Motor neuron (in vitro differentiated cells): ENCODE measurements around the gene CIRBP. TPM values are rescaled to one million over a fixed set of nuclear protein-coding genes. Genes with fewer than 3 reads are reported as not detected.
"Not testable (repeated sequence)": the region's sequence is repeated elsewhere in the genome, so short reads cannot be mapped to it uniquely, and the experiment has no call there.

Experiments
- ATAC-seq, 8 experiments: fragments of 200-7000 bp; cut with Tn5 transposase; replicated peaks in 6 of 8; 2 replicates each; pipeline ENCODE4 v1.8.0; 2021; ENCODE audit warnings: mild to moderate bottlenecking in 8 of 8, moderate library complexity in 8 of 8
- H3K27ac ChIP-seq, 2 donors: fragments of 250-450 bp; sonication (Bioruptor Pico); 2 replicates each; pipeline ENCODE4 v1.9.0; 2021; ENCODE audit warnings: antibody characterized with exemption in 2 of 2, mild to moderate bottlenecking in 2 of 2, moderate library complexity in 1 of 2
- H3K4me1 ChIP-seq, 2 donors: fragments of 250-450 bp; sonication (Bioruptor Pico); replicated peaks in 1 of 2; 2 replicates each; pipeline ENCODE4 v1.6.1; 2021; ENCODE audit warnings: antibody characterized with exemption in 2 of 2, mild to moderate bottlenecking in 2 of 2, moderate library complexity in 1 of 2
- H3K4me3 ChIP-seq, 5 donors: fragments of 250-450 bp; sonication (Bioruptor Pico); 2 replicates each; pipeline ENCODE4 v1.9.0; 2021; ENCODE audit warnings: antibody characterized with exemption in 5 of 5, mild to moderate bottlenecking in 5 of 5, moderate library complexity in 4 of 5
- WGBS, 10 experiments: fragments of 450-650 bp; shearing (Covaris generic); methylation state at CpG; one replicate each; pipeline ENCODE4 v1.0.0; 2022; 5-methylcytosine and 5-hydroxymethylcytosine counted together
- in situ Hi-C, 9 experiments: fragments of 400-800 bp; cut with MboI; loops; one replicate each; pipeline ENCODE4 v1.15.0; 2021; ENCODE audit warnings: low sequenced_read_pairs in 9 of 9, low pct_unique_long_range_greater_than_20kb in 2 of 9; ENCODE audit not compliant: unreplicated experiment in 9 of 9
- total RNA-seq, 8 experiments: library from RNA; unstranded; fragments of 300-600 nt; gene quantifications; 2 replicates each; pipeline versions ENCODE4 v1.2.3 to v1.2.4, GENCODE V29; 2022

CIRBP gene
- total RNA-seq, 8 experiments from 2014 or later: 354 to 1,038 (median 830) TPM

GRCh38 chr19:1241417-1242095 is 27.6 kb upstream of the CIRBP start, which contains the start of gene ATP5F1D:
ATP5F1D (plus strand) TSS chr19:1241751; CDS start chr19:1241851, 100 bp downstream.
- 0 to 17% (median 1%) methylated on average over 2 to 23 of the region's 79 CpGs; no CpG with 5 or more reads in 3 of the 10 experiments for WGBS, 10 experiments
- peak; percentile 34 to 71 (median 44) for ATAC-seq
- H3K4me3 ChIP-seq: peak within 1 kb of the TSS; percentile 73 to 97 (median 96)
- in situ Hi-C loops: no loop called here
- H3K4me1 ChIP-seq: peaks cover 32 to 59% of the 10 kb centered on the region in 2 donors
- peak within 1 kb of the TSS; percentile 58 to 65 for H3K27ac ChIP-seq

GRCh38 chr19:1243768-1244692 is 25.1 kb upstream of the CIRBP start:
- in situ Hi-C loops: no loop called here
- peak; percentile 1 to 33 (median 20) for ATAC-seq
- 0 to 100% (median 56%) methylated on average over 1 to 12 of the region's 33 CpGs; no CpG with 5 or more reads in 5 of the 10 experiments for WGBS, 10 experiments
- Histone ChIP-seq H3K27ac (peak overlapping the region; percentile 57 to 64), H3K4me3 (peak overlapping the region in 4 of 5 donors; percentile 1 to 2 (median 1)), H3K4me1 (peaks cover 27 to 57% of the 10 kb centered on the region in 2 donors)

- no peak for ATAC-seq
- H3K4me1 ChIP-seq: peaks cover 20 to 50% of the 10 kb centered on the region in 2 donors
- no CpG with 5 or more reads among the region's 31 CpGs for WGBS, 10 experiments
- in situ Hi-C loops: no loop called here
- peak overlapping the region in 4 of 5 donors; percentile 1 to 2 (median 1) for H3K4me3 ChIP-seq
- H3K27ac ChIP-seq: peak overlapping the region; percentile 57 to 64
These were observed 24.3 kb upstream of the CIRBP start for GRCh38 chr19:1244693-1245451.

GRCh38 chr19:1245494-1246264 is 23.5 kb upstream of the CIRBP start:
- WGBS, 10 experiments: 80% methylated on average over 1 of the region's 26 CpGs; no CpG with 5 or more reads in 9 of the 10 experiments
- Histone ChIP-seq H3K4me1 (peaks cover 19 to 46% of the 10 kb centered on the region in 2 donors), H3K27ac (peak overlapping the region in 1 of 2 donors; percentile 16), H3K4me3 (no peak overlapping the region)
- ATAC-seq: peak in 2 of 8 experiments; percentile 0
- in situ Hi-C loops: no loop called here

DNA sequence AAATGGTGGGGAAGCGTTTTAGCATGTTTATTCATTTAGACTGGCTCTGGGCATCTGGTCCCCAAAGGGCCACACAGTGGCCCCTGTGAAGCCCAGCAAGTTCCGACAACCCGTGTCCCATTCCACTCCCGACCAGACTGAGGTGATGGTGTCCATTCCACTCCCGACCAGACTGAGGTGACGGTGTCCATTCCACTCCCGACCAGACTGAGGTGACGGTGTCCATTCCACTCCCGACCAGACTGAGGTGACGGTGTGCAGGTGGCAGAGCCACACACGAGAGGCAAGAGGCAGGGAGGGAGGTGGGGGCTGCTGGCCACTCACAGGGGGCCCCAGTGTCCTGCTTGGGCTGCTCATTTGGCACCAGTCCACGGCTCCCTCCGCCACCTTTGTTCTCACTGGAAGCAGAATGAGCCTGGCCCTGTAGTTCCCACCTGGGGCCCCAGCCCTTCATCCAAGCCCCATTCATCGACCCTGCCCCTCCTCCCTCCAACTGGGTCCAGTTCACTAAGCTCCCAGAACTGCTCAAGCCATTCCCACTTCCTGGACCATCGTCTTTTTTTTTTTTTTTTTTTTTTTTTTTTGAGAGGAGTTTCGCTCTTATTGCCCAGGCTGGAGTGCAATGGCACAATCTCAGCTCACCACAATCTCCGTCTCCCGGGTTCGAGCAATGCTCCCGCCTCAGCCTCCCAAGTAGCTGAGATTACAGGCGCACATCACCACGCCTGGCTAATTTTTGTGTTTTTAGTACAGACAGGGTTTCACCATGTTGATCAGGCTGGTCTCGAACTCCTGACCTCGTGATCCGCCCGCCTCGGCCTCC is 22.7 kb upstream of the CIRBP start:
- H3K27ac ChIP-seq: peak overlapping the region in 1 of 2 donors; percentile 16
- in situ Hi-C loops, H3K4me3 ChIP-seq: not testable (repeated sequence)
- peaks cover 15 to 43% of the 10 kb centered on the region in 2 donors for H3K4me1 ChIP-seq
- WGBS, 10 experiments: 81 to 96% (median 94%) methylated on average over 3 to 11 of the region's 27 CpGs; no CpG with 5 or more reads in 4 of the 10 experiments
- ATAC-seq: peak in 2 of 8 experiments; percentile 0 to 2

DNA sequence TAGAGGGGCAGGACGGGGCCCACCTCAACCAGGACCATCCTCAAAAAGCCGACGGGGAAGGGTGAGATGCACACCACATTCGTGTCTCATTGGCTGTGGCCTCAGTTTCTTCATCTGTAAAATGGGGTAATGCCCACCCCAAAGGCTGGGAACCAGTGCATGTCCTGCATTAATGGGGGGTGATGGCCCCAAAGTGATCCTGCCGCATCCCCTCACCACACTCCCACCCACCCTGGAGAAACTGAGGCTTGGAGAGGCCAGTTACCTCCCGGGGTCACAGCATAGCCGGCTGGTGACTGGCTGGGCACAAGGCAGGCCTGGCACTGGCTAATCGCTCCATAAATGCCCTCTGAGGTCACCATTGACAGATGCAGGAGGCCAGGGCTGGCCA is 21.4 kb upstream of the CIRBP start:
- WGBS, 10 experiments: 100% methylated on average over 1 of the region's 8 CpGs; no CpG with 5 or more reads in 7 of the 10 experiments
- Histone ChIP-seq H3K27ac (peak overlapping the region; percentile 98), H3K4me3 (peak overlapping the region; percentile 56 to 93 (median 65)), H3K4me1 (peaks cover 21 to 39% of the 10 kb centered on the region in 2 donors)
- ATAC-seq: no peak
- in situ Hi-C loops: no loop called here

GRCh38 chr19:1248139-1248785 is 20.9 kb upstream of the CIRBP start, which contains the start of gene MIDN:
MIDN (plus strand) TSS chr19:1248583; CDS start chr19:1250297, 1,714 bp downstream.
- in situ Hi-C loops: no loop called here
- peak within 1 kb of the TSS; percentile 98 for H3K27ac ChIP-seq
- peak; percentile 1 to 31 (median 6) for ATAC-seq
- peak within 1 kb of the TSS; percentile 56 to 93 (median 65) for H3K4me3 ChIP-seq
- no CpG with 5 or more reads among the region's 60 CpGs for WGBS, 10 experiments
- H3K4me1 ChIP-seq: peaks cover 26 to 44% of the 10 kb centered on the region in 2 donors

- WGBS, 10 experiments: no CpG with 5 or more reads among the region's 74 CpGs
- Histone ChIP-seq H3K27ac (peak overlapping the region; percentile 98), H3K4me3 (peak overlapping the region; percentile 56 to 93 (median 65)), H3K4me1 (peaks cover 30 to 49% of the 10 kb centered on the region in 2 donors)
- peak; percentile 1 to 21 (median 6) for ATAC-seq
- in situ Hi-C loops: no loop called here
These were observed 20.3 kb upstream of the CIRBP start for GRCh38 chr19:1248786-1249297.

DNA sequence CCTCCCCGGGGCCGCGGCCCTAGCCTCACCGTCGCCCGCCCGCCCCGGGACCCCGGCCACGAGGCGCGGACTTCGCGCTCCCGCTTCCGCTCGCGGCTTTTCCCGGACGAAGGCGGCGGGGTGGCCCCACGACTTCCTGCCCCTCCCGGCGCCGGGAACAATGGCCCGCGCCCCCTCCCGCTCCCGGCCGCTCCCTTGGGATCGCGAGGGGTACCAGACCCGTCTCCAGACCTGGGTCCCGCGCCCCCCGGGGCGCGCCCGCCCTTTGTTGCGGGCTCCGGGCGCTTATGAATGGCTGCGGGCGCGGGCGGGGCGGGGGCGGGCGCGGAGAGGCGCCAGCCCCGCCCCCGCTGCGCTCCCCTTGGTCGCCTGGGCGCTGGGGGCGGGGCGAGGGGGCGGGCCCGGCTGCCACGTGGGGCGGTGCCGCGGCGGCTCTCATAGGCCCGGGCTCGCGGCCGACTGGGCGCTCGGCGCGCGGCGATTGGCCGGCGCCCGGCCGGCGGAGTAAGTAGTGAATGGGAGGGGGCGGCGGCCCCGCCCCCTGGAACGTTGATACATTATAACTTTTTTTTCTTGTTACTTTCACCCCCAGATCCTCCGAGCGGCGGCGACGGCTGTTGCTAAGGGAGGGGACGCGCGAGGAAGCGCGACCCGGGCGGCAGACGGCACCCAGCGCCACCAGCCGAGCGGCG is 19.7 kb upstream of the CIRBP start:
- H3K4me3 ChIP-seq: peak overlapping the region; percentile 56 to 93 (median 65)
- ATAC-seq: peak; percentile 1 to 47 (median 30)
- 1% methylated on average over 14 of the region's 102 CpGs; no CpG with 5 or more reads in 9 of the 10 experiments for WGBS, 10 experiments
- in situ Hi-C loops: no loop called here
- H3K4me1 ChIP-seq: peaks cover 27 to 44% of the 10 kb centered on the region in 2 donors
- peak overlapping the region; percentile 98 to 99 for H3K27ac ChIP-seq

DNA sequence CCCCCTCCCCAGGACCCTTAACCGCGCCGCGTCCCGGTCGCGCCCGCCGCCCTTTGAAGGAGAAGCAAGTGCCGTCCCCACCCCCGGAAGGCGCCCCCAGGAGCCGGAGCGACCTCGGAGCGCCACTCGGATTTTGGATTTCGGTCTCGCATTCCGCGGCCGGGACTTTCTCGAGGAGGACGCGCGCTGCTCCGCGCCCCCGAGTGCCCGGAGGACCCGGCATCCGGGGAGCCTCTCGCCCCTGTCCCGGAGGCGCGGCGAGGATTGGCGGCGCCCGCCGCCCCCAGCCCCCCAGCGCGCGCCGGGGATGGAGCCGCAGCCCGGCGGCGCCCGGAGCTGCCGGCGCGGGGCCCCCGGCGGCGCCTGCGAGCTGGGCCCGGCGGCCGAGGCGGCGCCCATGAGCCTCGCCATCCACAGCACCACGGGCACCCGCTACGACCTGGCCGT is 19.1 kb upstream of the CIRBP start:
- H3K27ac ChIP-seq: peak overlapping the region; percentile 98 to 99
- peak overlapping the region; percentile 56 to 93 (median 65) for H3K4me3 ChIP-seq
- no peak for ATAC-seq
- H3K4me1 ChIP-seq: peaks cover 21 to 38% of the 10 kb centered on the region in 2 donors
- 0% methylated on average over 1 of the region's 67 CpGs; no CpG with 5 or more reads in 9 of the 10 experiments for WGBS, 10 experiments
- in situ Hi-C loops: no loop called here
